ENCODE data around the gene ALK.

The ALK gene

GRCh38 chr2:29207352-29208148, 713.8 kb downstream of the ALK start:
- no peak for TF ChIP-seq EZH2phosphoT487 (IDR thresholded peaks at IDR 0.05; ENCODE audit: low read depth)
- H4K20me1 ChIP-seq (ENCODE audit: insufficient read depth, low read length) = no peaks in the 10 kb centered on the region

GRCh38 chr2:29206941-29207340, 714.4 kb downstream of the ALK start:
- H3K9me3 ChIP-seq (ENCODE audit: insufficient read depth, low read length) = no peaks in the 10 kb centered on the region
- no peaks in the 10 kb centered on the region for H3K4me1 ChIP-seq (ENCODE audit: low read length)
- no peaks in the 10 kb centered on the region for H3K27me3 ChIP-seq (ENCODE audit: low read depth, low read length)
- no peak for TF ChIP-seq EZH2phosphoT487 (IDR thresholded peaks at IDR 0.05; ENCODE audit: low read depth)
- no peak for TF ChIP-seq CTCF (IDR thresholded peaks at IDR 0.05; ENCODE audit: low read depth, low read length)
- no peak overlapping the region for H3K27ac ChIP-seq (ENCODE audit: low read length)
- H3K4me3 ChIP-seq (ENCODE audit: low read length) = no peak overlapping the region
- no peaks in the 10 kb centered on the region for H4K20me1 ChIP-seq (ENCODE audit: insufficient read depth, low read length)
- no peak overlapping the region for H3K4me2 ChIP-seq (ENCODE audit: low read length)
- H3K79me2 ChIP-seq (ENCODE audit: low read length) = no peaks in the 10 kb centered on the region
- no peaks in the 10 kb centered on the region for H3K36me3 ChIP-seq (replicated peaks; ENCODE audit: low read depth, low read length)
- H3K9ac ChIP-seq (ENCODE audit: low read length) = no peak overlapping the region
- no peak overlapping the region for H2AFZ ChIP-seq (ENCODE audit: low read depth, low read length)

More at GRCh38 chr2:29207352-29208148, 713.8 kb downstream of the ALK start:
- Histone ChIP-seq H3K79me2 (ENCODE audit: low read length) (no peaks in the 10 kb centered on the region), H3K27me3 (ENCODE audit: low read depth, low read length) (no peaks in the 10 kb centered on the region), H3K4me2 (ENCODE audit: low read length) (no peak overlapping the region), H2AFZ (ENCODE audit: low read depth, low read length) (no peak overlapping the region), H3K27ac (ENCODE audit: low read length) (no peak overlapping the region), H3K9ac (ENCODE audit: low read length) (no peak overlapping the region), H3K9me3 (ENCODE audit: insufficient read depth, low read length) (no peaks in the 10 kb centered on the region), H3K4me1 (ENCODE audit: low read length) (no peaks in the 10 kb centered on the region), H3K36me3 (replicated peaks; ENCODE audit: low read depth, low read length) (no peaks in the 10 kb centered on the region), H3K4me3 (ENCODE audit: low read length) (no peak overlapping the region)

DNA sequence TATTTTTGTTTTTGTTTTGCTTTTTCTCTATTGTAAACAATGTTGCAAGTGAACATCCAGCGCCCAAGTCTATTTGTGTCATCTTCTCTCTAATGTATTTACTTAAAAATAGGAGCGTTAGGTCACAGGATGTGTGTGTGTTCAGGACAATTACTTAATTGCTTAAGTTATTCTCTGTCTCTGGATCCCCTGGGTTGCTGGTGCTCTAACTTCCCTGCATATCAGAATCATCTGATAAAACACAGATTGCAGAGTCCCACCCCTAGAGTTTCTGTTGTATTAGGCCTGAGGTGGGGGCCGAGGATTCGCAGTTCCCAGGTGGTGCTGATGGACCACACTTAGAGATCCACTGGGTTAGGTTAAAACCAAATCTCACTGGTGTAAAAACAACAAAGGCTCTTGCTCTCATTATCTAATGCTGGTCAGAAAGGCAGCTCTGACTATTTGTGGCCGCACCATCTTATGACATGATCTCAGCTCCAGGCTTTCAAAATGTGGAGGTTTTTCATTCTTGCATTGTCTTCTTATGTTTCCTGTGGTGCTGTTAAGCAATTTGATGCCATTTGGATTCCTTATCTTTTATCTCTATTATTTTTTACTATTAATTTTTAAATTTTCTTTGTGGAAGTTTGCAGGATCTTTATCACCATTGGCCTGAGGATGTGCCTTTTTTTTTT, 718.4 kb downstream of the ALK start:
- Histone ChIP-seq H3K27me3 (ENCODE audit: low read depth, low read length) (no peaks in the 10 kb centered on the region), H3K9ac (ENCODE audit: low read length) (no peak overlapping the region), H3K27ac (ENCODE audit: low read length) (no peak overlapping the region), H3K4me1 (ENCODE audit: low read length) (no peaks in the 10 kb centered on the region), H4K20me1 (ENCODE audit: insufficient read depth, low read length) (no peaks in the 10 kb centered on the region), H3K79me2 (ENCODE audit: low read length) (no peaks in the 10 kb centered on the region), H3K4me3 (ENCODE audit: low read length) (no peak overlapping the region), H3K4me2 (ENCODE audit: low read length) (no peak overlapping the region), H2AFZ (ENCODE audit: low read depth, low read length) (no peak overlapping the region), H3K36me3 (replicated peaks; ENCODE audit: low read depth, low read length) (no peaks in the 10 kb centered on the region), H3K9me3 (ENCODE audit: insufficient read depth, low read length) (no peaks in the 10 kb centered on the region)
- TF ChIP-seq CTCF (IDR thresholded peaks at IDR 0.05; ENCODE audit: low read depth, low read length) (no peak), EZH2phosphoT487 (IDR thresholded peaks at IDR 0.05; ENCODE audit: low read depth) (no peak)

DNA sequence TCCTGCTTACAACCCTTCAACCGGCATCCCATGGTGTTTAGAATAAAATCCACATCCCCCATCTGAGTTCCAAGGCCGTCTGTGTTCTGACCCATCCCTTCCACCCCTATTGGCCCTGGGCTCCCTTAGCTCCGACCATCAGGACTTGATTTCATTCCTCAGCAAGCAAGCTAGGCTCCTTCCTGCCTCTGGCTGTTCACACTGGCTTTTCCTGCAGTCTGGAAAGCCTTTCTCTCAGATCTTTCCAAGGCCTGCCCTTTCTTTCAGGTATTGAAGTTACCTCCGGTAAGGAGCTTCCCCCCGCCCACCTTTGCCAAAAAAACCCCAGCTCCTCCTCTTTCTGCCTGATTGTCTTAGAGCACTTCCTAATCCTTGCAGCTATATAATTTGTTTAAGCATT, 719.4 kb downstream of the ALK start:
- no peaks in the 10 kb centered on the region for H3K79me2 ChIP-seq (ENCODE audit: low read length)
- H3K4me3 ChIP-seq (ENCODE audit: low read length) = no peak overlapping the region
- TF ChIP-seq EZH2phosphoT487 (IDR thresholded peaks at IDR 0.05; ENCODE audit: low read depth) (no peak), CTCF (IDR thresholded peaks at IDR 0.05; ENCODE audit: low read depth, low read length) (no peak)
- no peaks in the 10 kb centered on the region for H4K20me1 ChIP-seq (ENCODE audit: insufficient read depth, low read length)
- no peak overlapping the region for H3K4me2 ChIP-seq (ENCODE audit: low read length)
- H3K9ac ChIP-seq (ENCODE audit: low read length) = no peak overlapping the region
- no peaks in the 10 kb centered on the region for H3K27me3 ChIP-seq (ENCODE audit: low read depth, low read length)
- no peaks in the 10 kb centered on the region for H3K36me3 ChIP-seq (replicated peaks; ENCODE audit: low read depth, low read length)
- H3K9me3 ChIP-seq (ENCODE audit: insufficient read depth, low read length) = no peaks in the 10 kb centered on the region
- no peak overlapping the region for H3K27ac ChIP-seq (ENCODE audit: low read length)
- H3K4me1 ChIP-seq (ENCODE audit: low read length) = no peaks in the 10 kb centered on the region
- H2AFZ ChIP-seq (ENCODE audit: low read depth, low read length) = no peak overlapping the region
